Stimulated activated memory B cell treated with anti-CD40 and anti-IgM and Interleukin-4, amounts not matched to agents 10 μg/mL and 1 μg/mL and 100 μg/mL, for 72 hours (primary cell): Measurements from ENCODE around the gene GALNT13.

Experiments
- ATAC-seq: fragments of 150-1000 bp; cut with Tn5 transposase; 2 replicates; pipeline ENCODE4 v1.10.0; 2021
- H3K27ac Mint-ChIP-seq: one replicate; pipeline ENCODE4 v1.8.0; 2022; ENCODE audit warnings: mild to moderate bottlenecking, mixed read lengths
- H3K27me3 Mint-ChIP-seq: one replicate; pipeline ENCODE4 v1.8.0; 2022; ENCODE audit warnings: mixed read lengths
- H3K36me3 Mint-ChIP-seq: one replicate; pipeline ENCODE4 v1.8.0; 2022; ENCODE audit warnings: mixed read lengths
- H3K4me1 Mint-ChIP-seq: one replicate; pipeline ENCODE4 v1.8.0; 2022; ENCODE audit warnings: mixed read lengths
- H3K4me3 Mint-ChIP-seq: one replicate; pipeline ENCODE4 v1.8.0; 2022; ENCODE audit warnings: mild to moderate bottlenecking, moderate library complexity, mixed read lengths
- H3K9me3 Mint-ChIP-seq: one replicate; pipeline ENCODE4 v1.8.0; 2022; ENCODE audit warnings: mixed read lengths

The GALNT13 gene

GRCh38 chr2:154133823-154134222, 262.1 kb downstream of the GALNT13 start:
- peaks cover 3% of the 10 kb centered on the region for H3K9me3 Mint-ChIP-seq
- H3K4me3 Mint-ChIP-seq: no peak overlapping the region
- no peaks in the 10 kb centered on the region for H3K27me3 Mint-ChIP-seq
- H3K4me1 Mint-ChIP-seq: no peaks in the 10 kb centered on the region
- no peak overlapping the region for H3K27ac Mint-ChIP-seq
- no peaks in the 10 kb centered on the region for H3K36me3 Mint-ChIP-seq
- no peak for ATAC-seq

- Mint-ChIP-seq H3K4me3 (no peak overlapping the region), H3K27ac (no peak overlapping the region), H3K9me3 (no peaks in the 10 kb centered on the region), H3K27me3 (no peaks in the 10 kb centered on the region), H3K36me3 (no peaks in the 10 kb centered on the region), H3K4me1 (no peaks in the 10 kb centered on the region)
- no peak for ATAC-seq
These were observed 268.7 kb downstream of the GALNT13 start for GRCh38 chr2:154140249-154141025.

- no peak overlapping the region for H3K4me3 Mint-ChIP-seq
These were observed 270.8 kb downstream of the GALNT13 start for GRCh38 chr2:154142480-154142879.

GRCh38 chr2:154143105-154143504, 271.4 kb downstream of the GALNT13 start:
- Mint-ChIP-seq H3K4me3 (no peak overlapping the region), H3K9me3 (no peaks in the 10 kb centered on the region), H3K27ac (no peak overlapping the region), H3K4me1 (no peaks in the 10 kb centered on the region), H3K27me3 (no peaks in the 10 kb centered on the region), H3K36me3 (no peaks in the 10 kb centered on the region)
- no peak for ATAC-seq

More at GRCh38 chr2:154142480-154142879, 270.8 kb downstream of the GALNT13 start:
- Mint-ChIP-seq H3K4me1 (no peaks in the 10 kb centered on the region), H3K27ac (no peak overlapping the region), H3K36me3 (no peaks in the 10 kb centered on the region), H3K9me3 (no peaks in the 10 kb centered on the region), H3K27me3 (no peaks in the 10 kb centered on the region)
- no peak for ATAC-seq

GRCh38 chr2:154158101-154158500, 286.4 kb downstream of the GALNT13 start:
- ATAC-seq: no peak
- H3K27ac Mint-ChIP-seq: no peak overlapping the region
- no peaks in the 10 kb centered on the region for H3K36me3 Mint-ChIP-seq
- peaks cover 6% of the 10 kb centered on the region for H3K9me3 Mint-ChIP-seq
- no peak overlapping the region for H3K4me3 Mint-ChIP-seq
- no peaks in the 10 kb centered on the region for H3K27me3 Mint-ChIP-seq
- no peaks in the 10 kb centered on the region for H3K4me1 Mint-ChIP-seq

GRCh38 chr2:154161286-154161685, 289.6 kb downstream of the GALNT13 start:
- Mint-ChIP-seq H3K4me3 (no peak overlapping the region), H3K4me1 (no peaks in the 10 kb centered on the region), H3K27ac (no peak overlapping the region), H3K9me3 (peaks cover 6% of the 10 kb centered on the region), H3K27me3 (no peaks in the 10 kb centered on the region), H3K36me3 (no peaks in the 10 kb centered on the region)
- no peak for ATAC-seq

GRCh38 chr2:154170400-154170799, 298.7 kb downstream of the GALNT13 start:
- no peaks in the 10 kb centered on the region for H3K36me3 Mint-ChIP-seq
- no peak overlapping the region for H3K27ac Mint-ChIP-seq
- H3K27me3 Mint-ChIP-seq: no peaks in the 10 kb centered on the region
- no peak overlapping the region for H3K4me3 Mint-ChIP-seq
- ATAC-seq: no peak
- no peaks in the 10 kb centered on the region for H3K4me1 Mint-ChIP-seq
- H3K9me3 Mint-ChIP-seq: peaks cover 7% of the 10 kb centered on the region

GRCh38 chr2:154173164-154173563, 301.4 kb downstream of the GALNT13 start:
- ATAC-seq: no peak
- H3K4me1 Mint-ChIP-seq: no peaks in the 10 kb centered on the region
- no peaks in the 10 kb centered on the region for H3K36me3 Mint-ChIP-seq
- H3K27me3 Mint-ChIP-seq: no peaks in the 10 kb centered on the region
- H3K27ac Mint-ChIP-seq: no peak overlapping the region
- no peak overlapping the region for H3K4me3 Mint-ChIP-seq
- H3K9me3 Mint-ChIP-seq: peaks cover 4% of the 10 kb centered on the region

GRCh38 chr2:154173919-154174318, 302.2 kb downstream of the GALNT13 start:
- H3K36me3 Mint-ChIP-seq: no peaks in the 10 kb centered on the region
- peaks cover 4% of the 10 kb centered on the region for H3K9me3 Mint-ChIP-seq
- no peak overlapping the region for H3K27ac Mint-ChIP-seq
- H3K27me3 Mint-ChIP-seq: no peaks in the 10 kb centered on the region
- no peaks in the 10 kb centered on the region for H3K4me1 Mint-ChIP-seq
- no peak overlapping the region for H3K4me3 Mint-ChIP-seq
- no peak for ATAC-seq

- Mint-ChIP-seq H3K4me1 (no peaks in the 10 kb centered on the region), H3K36me3 (no peaks in the 10 kb centered on the region), H3K27me3 (no peaks in the 10 kb centered on the region), H3K9me3 (peaks cover 12% of the 10 kb centered on the region), H3K4me3 (no peak overlapping the region), H3K27ac (no peak overlapping the region)
- ATAC-seq: no peak
These were observed 310.3 kb downstream of the GALNT13 start for GRCh38 chr2:154182008-154182407.

- Mint-ChIP-seq H3K27ac (no peak overlapping the region), H3K4me3 (no peak overlapping the region), H3K4me1 (no peaks in the 10 kb centered on the region), H3K36me3 (no peaks in the 10 kb centered on the region), H3K27me3 (no peaks in the 10 kb centered on the region), H3K9me3 (peaks cover 8% of the 10 kb centered on the region)
- ATAC-seq: no peak
These were observed 316.2 kb downstream of the GALNT13 start for GRCh38 chr2:154187948-154188347.

GRCh38 chr2:154189953-154190352, 318.2 kb downstream of the GALNT13 start:
- Mint-ChIP-seq H3K9me3 (peaks cover 5% of the 10 kb centered on the region), H3K27ac (no peak overlapping the region), H3K4me1 (no peaks in the 10 kb centered on the region), H3K4me3 (no peak overlapping the region), H3K27me3 (no peaks in the 10 kb centered on the region), H3K36me3 (no peaks in the 10 kb centered on the region)
- no peak for ATAC-seq

GRCh38 chr2:154193246-154193645, 321.5 kb downstream of the GALNT13 start:
- Mint-ChIP-seq H3K36me3 (no peaks in the 10 kb centered on the region), H3K4me1 (no peaks in the 10 kb centered on the region), H3K27me3 (no peaks in the 10 kb centered on the region), H3K27ac (no peak overlapping the region), H3K4me3 (no peak overlapping the region), H3K9me3 (no peaks in the 10 kb centered on the region)
- no peak for ATAC-seq

GRCh38 chr2:154194909-154195643, 323.4 kb downstream of the GALNT13 start:
- H3K27me3 Mint-ChIP-seq: no peaks in the 10 kb centered on the region
- H3K4me3 Mint-ChIP-seq: no peak overlapping the region
- no peaks in the 10 kb centered on the region for H3K9me3 Mint-ChIP-seq
- ATAC-seq: no peak
- no peak overlapping the region for H3K27ac Mint-ChIP-seq
- H3K4me1 Mint-ChIP-seq: no peaks in the 10 kb centered on the region
- no peaks in the 10 kb centered on the region for H3K36me3 Mint-ChIP-seq

- no peaks in the 10 kb centered on the region for H3K27me3 Mint-ChIP-seq
- no peak overlapping the region for H3K27ac Mint-ChIP-seq
- no peak overlapping the region for H3K4me3 Mint-ChIP-seq
- no peaks in the 10 kb centered on the region for H3K4me1 Mint-ChIP-seq
- H3K9me3 Mint-ChIP-seq: no peaks in the 10 kb centered on the region
- H3K36me3 Mint-ChIP-seq: no peaks in the 10 kb centered on the region
- ATAC-seq: no peak
These were observed 324.0 kb downstream of the GALNT13 start for GRCh38 chr2:154195644-154196195.

- H3K36me3 Mint-ChIP-seq: no peaks in the 10 kb centered on the region
- no peaks in the 10 kb centered on the region for H3K27me3 Mint-ChIP-seq
- no peak overlapping the region for H3K27ac Mint-ChIP-seq
These were observed 327.1 kb downstream of the GALNT13 start for GRCh38 chr2:154198866-154199265.

More at GRCh38 chr2:154198866-154199265, 327.1 kb downstream of the GALNT13 start:
- Mint-ChIP-seq H3K9me3 (no peaks in the 10 kb centered on the region), H3K4me1 (no peaks in the 10 kb centered on the region), H3K4me3 (no peak overlapping the region)
- ATAC-seq: no peak
